ENCODE measurements around the gene NECAB3. TPM values are rescaled to one million over a fixed set of nuclear protein-coding genes. Genes with fewer than 3 reads are reported as not detected.

The NECAB3 gene
- total RNA-seq, 1 donor from 2014 or later = 29.2 TPM

DNA sequence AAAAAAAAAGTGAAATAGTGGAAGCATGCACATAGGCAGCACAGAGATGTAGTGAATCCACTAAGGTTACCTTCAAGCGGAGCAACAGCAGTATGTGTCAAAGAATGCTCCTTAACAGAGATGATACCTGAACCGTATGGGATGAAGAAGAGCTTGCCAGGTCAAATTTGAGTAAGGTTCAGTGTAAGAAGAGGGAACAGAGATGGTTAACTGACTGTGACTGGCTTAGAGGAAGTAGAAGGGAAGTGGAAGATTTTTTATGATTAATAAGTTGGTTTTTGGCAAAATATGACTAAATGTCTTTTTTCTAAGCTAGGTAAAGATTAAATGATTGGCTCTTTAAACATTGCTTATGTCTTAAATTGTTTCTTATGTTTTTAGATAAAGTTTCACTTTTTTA, 64.7 kb downstream of the NECAB3 start:
- H3K4me1 ChIP-seq = no peaks in the 10 kb centered on the region
- intact Hi-C loops (cut with DNase I) = no loop called here
- H3K27me3 ChIP-seq = no peaks in the 10 kb centered on the region
- no peak for DNase-seq (ENCODE audit: extremely low spot score in 2 of 2)
- no peak overlapping the region for H3K27ac ChIP-seq
- TF ChIP-seq, protein P1, sequence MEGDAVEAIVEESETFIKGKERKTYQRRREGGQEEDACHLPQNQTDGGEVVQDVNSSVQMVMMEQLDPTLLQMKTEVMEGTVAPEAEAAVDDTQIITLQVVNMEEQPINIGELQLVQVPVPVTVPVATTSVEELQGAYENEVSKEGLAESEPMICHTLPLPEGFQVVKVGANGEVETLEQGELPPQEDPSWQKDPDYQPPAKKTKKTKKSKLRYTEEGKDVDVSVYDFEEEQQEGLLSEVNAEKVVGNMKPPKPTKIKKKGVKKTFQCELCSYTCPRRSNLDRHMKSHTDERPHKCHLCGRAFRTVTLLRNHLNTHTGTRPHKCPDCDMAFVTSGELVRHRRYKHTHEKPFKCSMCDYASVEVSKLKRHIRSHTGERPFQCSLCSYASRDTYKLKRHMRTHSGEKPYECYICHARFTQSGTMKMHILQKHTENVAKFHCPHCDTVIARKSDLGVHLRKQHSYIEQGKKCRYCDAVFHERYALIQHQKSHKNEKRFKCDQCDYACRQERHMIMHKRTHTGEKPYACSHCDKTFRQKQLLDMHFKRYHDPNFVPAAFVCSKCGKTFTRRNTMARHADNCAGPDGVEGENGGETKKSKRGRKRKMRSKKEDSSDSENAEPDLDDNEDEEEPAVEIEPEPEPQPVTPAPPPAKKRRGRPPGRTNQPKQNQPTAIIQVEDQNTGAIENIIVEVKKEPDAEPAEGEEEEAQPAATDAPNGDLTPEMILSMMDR (IDR thresholded peaks at IDR 0.05) = no peak
- no peak for TF ChIP-seq POLR2AphosphoS5 (IDR thresholded peaks at IDR 0.05; ENCODE audit: insufficient read depth in 1 of 2, low read depth in 1 of 2)
- no peak for TF ChIP-seq POLR2A (IDR thresholded peaks at IDR 0.05)
- no peaks in the 10 kb centered on the region for H3K9me3 ChIP-seq
- no peak overlapping the region for H3K4me3 ChIP-seq
- peaks cover 0 to 45% of the 10 kb centered on the region in 2 donors for H3K36me3 ChIP-seq

Other genes with a start within 250 kb of the NECAB3 start
- 23.8 TPM for gene SNTA1, start 230.7 kb downstream of the NECAB3 start, total RNA-seq
- gene CBFA2T2, start 184.3 kb downstream of the NECAB3 start, total RNA-seq = 34.9 TPM
- gene C20orf144, start 12.1 kb downstream of the NECAB3 start, total RNA-seq = not detected
- gene ACTL10, start 7.5 kb downstream of the NECAB3 start, total RNA-seq = 1.5 TPM
- 0.49 TPM for gene E2F1, start 12.0 kb upstream of the NECAB3 start, total RNA-seq
- 6.6 TPM for gene PXMP4, start 45.9 kb upstream of the NECAB3 start, total RNA-seq
- gene ZNF341, start 57.6 kb upstream of the NECAB3 start, total RNA-seq = 4.2 TPM
- 95.5 TPM for gene CHMP4B, start 136.9 kb upstream of the NECAB3 start, total RNA-seq

Measured in vagina (tissue), 2 donors.